H1 (cell line): ENCODE measurements around the gene KCNQ1OT1. TPM values are rescaled to one million over a fixed set of nuclear protein-coding genes. Genes with fewer than 3 reads are reported as not detected.

Experiments used
- CTCF ChIA-PET: fragments of 300-600 bp; sonication (Branson Sonifier 250); formaldehyde crosslinking; loops from one replicate; lab custom pipeline; 2021; ENCODE audit not compliant: partially characterized antibody; lab: Charles Lee
- POLR2A ChIA-PET: fragments of 300-600 bp; sonication (Branson Sonifier 250); formaldehyde crosslinking; loops from one replicate; lab custom pipeline; 2021; ENCODE audit warnings: inconsistent platforms; ENCODE audit not compliant: partially characterized antibody; lab: Charles Lee
- DNase-seq, 2 experiments: peaks; one replicate each; pipeline versions ENCODE4 v3.0.0 to v3.0.0-alpha.2; 2010 to 2022; ENCODE audit warnings: low spot score in 2 of 2, low read depth in 1 of 2, mixed read lengths in 1 of 2
- FAIRE-seq: peaks from 2 replicates; lab custom pipeline; 2011; peaks lifted over from hg19 to GRCh38; lab: Jason Lieb, UNC
- H2AFZ ChIP-seq: 2 replicates; pipeline ENCODE4 v1.8.1; 2012; ENCODE audit warnings: low read length, inconsistent platforms
- H2AK5ac ChIP-seq: 2 replicates; pipeline ENCODE4 v1.6.1; 2013; ENCODE audit warnings: low read depth, low read length
- H2BK120ac ChIP-seq: replicated peaks from 2 replicates; pipeline ENCODE3; 2013; ENCODE audit warnings: low read depth, low read length, inconsistent platforms
- H2BK12ac ChIP-seq: 2 replicates; pipeline ENCODE4 v1.6.1; 2013; ENCODE audit warnings: low read depth, low read length
- H2BK15ac ChIP-seq: 2 replicates; pipeline ENCODE4 v1.6.1; 2013; ENCODE audit warnings: low read length
- H2BK20ac ChIP-seq: 2 replicates; pipeline ENCODE4 v1.6.1; 2013; ENCODE audit warnings: low read length
- H2BK5ac ChIP-seq: 2 replicates; pipeline ENCODE4 v1.6.1; 2013; ENCODE audit warnings: low read depth, low read length
- H3K14ac ChIP-seq: 2 replicates; pipeline ENCODE4 v1.6.1; 2013; ENCODE audit warnings: inconsistent platforms; ENCODE audit not compliant: insufficient read length
- H3K18ac ChIP-seq: 2 replicates; pipeline ENCODE4 v1.6.1; 2013; ENCODE audit warnings: low read length; ENCODE audit errors: extremely low read depth
- H3K23ac ChIP-seq: 2 replicates; pipeline ENCODE4 v1.6.1; 2013; ENCODE audit warnings: inconsistent platforms; ENCODE audit not compliant: insufficient read length
- H3K23me2 ChIP-seq: 2 replicates; pipeline ENCODE4 v1.6.1; 2013; ENCODE audit warnings: low read depth, low read length
- H3K27ac ChIP-seq: 2 replicates; pipeline ENCODE4 v1.6.1; 2011; ENCODE audit warnings: low read depth, low read length, inconsistent platforms
- H3K27me3 ChIP-seq, 4 experiments: replicated peaks in 1 of 4; 1 replicate in 1 of 4; 2 replicates in 3 of 4; pipeline versions ENCODE4 v1.6.1 to v1.8.1; 2011 to 2013; ENCODE audit warnings: low read length in 3 of 4, mild to moderate bottlenecking in 3 of 4, inconsistent platforms in 2 of 4, mixed read lengths in 2 of 4, moderate library complexity in 1 of 4; ENCODE audit not compliant: control insufficient read depth in 3 of 4, insufficient read depth in 3 of 4; ENCODE audit errors: extremely low read depth in 1 of 4
- H3K36me3 ChIP-seq, 4 experiments: 2 replicates each; pipeline versions ENCODE4 v1.6.1 to v1.8.1; 2011 to 2013; ENCODE audit warnings: mild to moderate bottlenecking in 4 of 4, low read length in 3 of 4, moderate library complexity in 2 of 4, control low read depth in 1 of 4, inconsistent platforms in 1 of 4; ENCODE audit not compliant: insufficient read depth in 4 of 4, control insufficient read depth in 2 of 4
- H3K4ac ChIP-seq: replicated peaks from 2 replicates; pipeline ENCODE3; 2013; ENCODE audit warnings: low read length, low read depth, mixed read lengths, inconsistent platforms; ENCODE audit not compliant: insufficient read length
- H3K4me1 ChIP-seq, 4 experiments: replicated peaks in 1 of 4; 1 replicate in 1 of 4; 2 replicates in 3 of 4; pipeline versions ENCODE4 v1.6.1 to v1.8.1; 2011 to 2013; ENCODE audit warnings: low read length in 3 of 4, inconsistent platforms in 2 of 4, mixed read lengths in 1 of 4; ENCODE audit not compliant: insufficient read depth in 4 of 4, control insufficient read depth in 3 of 4
- H3K4me2 ChIP-seq, 2 experiments: 2 replicates each; pipeline versions ENCODE4 v1.6.1 to v1.8.1; 2011 to 2013; ENCODE audit warnings: low read depth in 2 of 2, low read length in 2 of 2, control low read depth in 1 of 2, inconsistent platforms in 1 of 2, mild to moderate bottlenecking in 1 of 2; ENCODE audit not compliant: insufficient read depth in 1 of 2
- H3K4me3 ChIP-seq, 4 experiments: fragments of 200-600, 300-600 bp in 1 of 4; sonication (generic), shearing (Covaris generic), sonication (Bioruptor Twin) in 1 of 4; 2 replicates each; pipeline versions ENCODE4 v1.5.1 to v1.8.1; 2011 to 2016; ENCODE audit warnings: low read length in 4 of 4, low read depth in 3 of 4, control low read depth in 2 of 4, inconsistent platforms in 2 of 4, mild to moderate bottlenecking in 2 of 4, mixed read lengths in 1 of 4, moderate library complexity in 1 of 4; ENCODE audit not compliant: insufficient read depth in 2 of 4; ENCODE audit errors: extremely low read depth in 1 of 4
- H3K56ac ChIP-seq: replicated peaks from 2 replicates; pipeline ENCODE3; 2013; ENCODE audit warnings: low read depth, mild to moderate bottlenecking, mixed read lengths, low read length, inconsistent platforms; ENCODE audit not compliant: insufficient read length
- H3K79me1 ChIP-seq: 2 replicates; pipeline ENCODE4 v1.6.1; 2013; ENCODE audit warnings: low read depth, low read length, control low read depth
- H3K79me2 ChIP-seq, 2 experiments: 2 replicates each; pipeline versions ENCODE4 v1.6.1 to v1.8.1; 2012 to 2013; ENCODE audit warnings: low read length in 2 of 2, mild to moderate bottlenecking in 2 of 2, inconsistent platforms in 1 of 2; ENCODE audit not compliant: insufficient read depth in 2 of 2, control insufficient read depth in 1 of 2
- H3K9ac ChIP-seq, 4 experiments: replicated peaks in 1 of 4; 1 replicate in 1 of 4; 2 replicates in 3 of 4; pipeline versions ENCODE4 v1.6.1 to v1.8.1; 2011 to 2013; ENCODE audit warnings: low read depth in 3 of 4, low read length in 3 of 4, control low read depth in 2 of 4, mild to moderate bottlenecking in 2 of 4, moderate library complexity in 2 of 4, inconsistent platforms in 1 of 4; ENCODE audit errors: extremely low read depth in 1 of 4
- H3K9me3 ChIP-seq, 2 experiments: 2 replicates each; pipeline versions ENCODE4 v1.6.1 to v1.8.1; 2012 to 2013; ENCODE audit warnings: mild to moderate bottlenecking in 2 of 2, moderate library complexity in 2 of 2, control low read depth in 1 of 2, inconsistent platforms in 1 of 2, low read depth in 1 of 2, low read length in 1 of 2, mixed read lengths in 1 of 2; ENCODE audit not compliant: insufficient read depth in 2 of 2
- H4K20me1 ChIP-seq, 2 experiments: replicated peaks in 1 of 2; 2 replicates each; pipeline versions ENCODE3 to v1.8.1; 2011 to 2013; ENCODE audit warnings: inconsistent platforms in 2 of 2, low read length in 2 of 2, mild to moderate bottlenecking in 1 of 2; ENCODE audit not compliant: insufficient read depth in 2 of 2, control insufficient read depth in 1 of 2
- H4K5ac ChIP-seq: 2 replicates; pipeline ENCODE4 v1.6.1; 2013; ENCODE audit warnings: low read length, low read depth, mixed read lengths, inconsistent platforms; ENCODE audit not compliant: insufficient read length
- H4K8ac ChIP-seq: 2 replicates; pipeline ENCODE4 v1.8.0; 2013; ENCODE audit warnings: mild to moderate bottlenecking, moderate library complexity, low read length, inconsistent platforms; ENCODE audit not compliant: insufficient read depth; ENCODE audit errors: extremely low read depth
- H4K91ac ChIP-seq: replicated peaks from 2 replicates; pipeline ENCODE3; 2013; ENCODE audit warnings: low read length, mixed read lengths, inconsistent platforms; ENCODE audit not compliant: insufficient read length
- TBP ChIP-seq: IDR thresholded peaks from 2 replicates; pipeline ENCODE4 v1.6.1; 2011; ENCODE audit warnings: low read depth, low read length, improper control_type of control experiment
- USF2 ChIP-seq: IDR thresholded peaks from 2 replicates; pipeline ENCODE4 v1.6.1; 2011; ENCODE audit warnings: low read length, improper control_type of control experiment
- WGBS, 2 experiments: shearing (Covaris generic) in 1 of 2; methylation state at CpG; one replicate each; pipeline versions ENCODE4 v1.1.6 to v1.1.7; 2013 to 2015; ENCODE audit warnings: low lambda C conversion rate in 2 of 2, mixed read lengths in 2 of 2, inconsistent platforms in 1 of 2, low coverage in 1 of 2, missing lambda C conversion rate in 1 of 2; ENCODE audit not compliant: insufficient replicate concordance in 2 of 2, insufficient coverage in 1 of 2, insufficient read length in 1 of 2; ENCODE audit errors: extremely low coverage in 1 of 2, missing lambda C conversion rate in 1 of 2; 5-methylcytosine and 5-hydroxymethylcytosine counted together
- polyA plus RNA-seq, 7 experiments: library from polyadenylated mRNA; depleted of rRNA in 3 of 7; stranded (reverse) in 5 of 7; unstranded in 2 of 7; fragments of >200 nt in 5 of 7; fragments of 200-250 nt in 2 of 7; gene quantifications; 1 replicate in 5 of 7; 2 replicates in 1 of 7; 4 replicates in 1 of 7; pipeline versions ENCODE4 v1.2.1 to v1.2.3, GENCODE V29; 2011 to 2013; ENCODE audit warnings: missing spikeins in 2 of 7, mixed read lengths in 2 of 7
- total RNA-seq: library from RNA; stranded (reverse); fragmentation: NEBNext Ultra II Directional; extraction: Animal tissue kit (Norgen Biotek cat#: 25700); gene quantifications from 2 replicates; pipeline ENCODE4 v1.2.1, GENCODE V29; 2021

KCNQ1OT1 gene
- total and polyA plus RNA-seq, 2 of the 8 experiments (the other 6 are each of a cell fraction or from before 2014, with no cell fraction given): 0.21 to 1.2 TPM

GRCh38 chr11:2713661-2714462, 14.1 kb upstream of the KCNQ1OT1 start:
- no peak overlapping the region for H3K18ac ChIP-seq
- H3K4me3 ChIP-seq: no peak overlapping the region
- peaks cover 0 to 2% of the 10 kb centered on the region in 2 experiments for H4K20me1 ChIP-seq
- DNase-seq: no peak
- POLR2A ChIA-PET: interaction anchor here (1.1 kb wide), 1 partner anchor 20 kb away, joined by 3 read pairs; no protein-coding TSS in a partner anchor
- peaks cover 5 to 12% (median 9%) of the 10 kb centered on the region in 4 experiments for H3K4me1 ChIP-seq
- no peaks in the 10 kb centered on the region for H3K79me2 ChIP-seq
- peaks cover 11 to 83% (median 62%) of the 10 kb centered on the region in 4 experiments for H3K27me3 ChIP-seq
- no peak overlapping the region for H4K5ac ChIP-seq
- H3K23me2 ChIP-seq: no peaks in the 10 kb centered on the region
- H3K56ac ChIP-seq: no peak overlapping the region
- no peaks in the 10 kb centered on the region for H3K36me3 ChIP-seq
- no peak overlapping the region for H3K14ac ChIP-seq
- no peak overlapping the region for H3K9ac ChIP-seq
- H4K91ac ChIP-seq: no peak overlapping the region
- no peak overlapping the region for H2AFZ ChIP-seq
- CTCF ChIA-PET: interaction anchor here (0.8 to 1.1 kb wide), 3 partner anchors 10 to 20 kb away, joined by 3 read pairs; no protein-coding TSS in a partner anchor
- no peak overlapping the region for H3K27ac ChIP-seq
- 0 out of 2 replicates have a peak overlapping the region, but pooled peaks have one; percentile 61 for H2BK15ac ChIP-seq
- no peak overlapping the region for H3K23ac ChIP-seq
- no peak overlapping the region for H2BK12ac ChIP-seq
- peaks cover 0 to 7% of the 10 kb centered on the region in 2 experiments; a peak in 2 of 4 replicates for H3K9me3 ChIP-seq
- H3K4ac ChIP-seq: no peak overlapping the region
- TF ChIP-seq TBP: no peak
- no peak for TF ChIP-seq USF2
- 85% methylated on average over 26 of the region's 26 CpGs; no CpG with 5 or more reads in 1 of the 2 experiments for WGBS, 2 experiments
- peak overlapping the region; percentile 53; the same call in 1 of the 2 replicates for H2AK5ac ChIP-seq
- no peak overlapping the region; the same call in 1 of the 2 replicates for H2BK20ac ChIP-seq
- H2BK5ac ChIP-seq: no peak overlapping the region
- H4K8ac ChIP-seq: peak overlapping the region; percentile 53
- no peaks in the 10 kb centered on the region for H3K79me1 ChIP-seq
- no peak for FAIRE-seq
- no peak overlapping the region for H2BK120ac ChIP-seq
- H3K4me2 ChIP-seq: no peak overlapping the region
